HUES6 (cell line): ENCODE results near the gene VSX2.

Experiments
- H3K27ac ChIP-seq: 2 replicates; pipeline ENCODE4 v1.7.0; 2013; ENCODE audit warnings: low read depth, mild to moderate bottlenecking, low read length, inconsistent platforms
- H3K27me3 ChIP-seq: 2 replicates; pipeline ENCODE4 v1.6.1; 2013; ENCODE audit warnings: low read length; ENCODE audit not compliant: control insufficient read depth, insufficient read depth
- H3K36me3 ChIP-seq: 2 replicates; pipeline ENCODE4 v1.6.1; 2013; ENCODE audit warnings: low read length; ENCODE audit not compliant: control insufficient read depth, insufficient read depth
- H3K4me1 ChIP-seq: 2 replicates; pipeline ENCODE4 v1.6.1; 2013; ENCODE audit warnings: low read length; ENCODE audit not compliant: control insufficient read depth, insufficient read depth
- H3K4me3 ChIP-seq: 2 replicates; pipeline ENCODE4 v1.5.1; 2013; ENCODE audit warnings: low read depth, low read length
- H3K9ac ChIP-seq: one replicate; pipeline ENCODE4 v1.6.1; 2013; ENCODE audit warnings: mild to moderate bottlenecking, low read length
- H3K9me3 ChIP-seq: 2 replicates; pipeline ENCODE4 v1.6.1; 2013; ENCODE audit warnings: low read depth, low read length; ENCODE audit not compliant: control insufficient read depth, insufficient read depth

Gene VSX2

DNA sequence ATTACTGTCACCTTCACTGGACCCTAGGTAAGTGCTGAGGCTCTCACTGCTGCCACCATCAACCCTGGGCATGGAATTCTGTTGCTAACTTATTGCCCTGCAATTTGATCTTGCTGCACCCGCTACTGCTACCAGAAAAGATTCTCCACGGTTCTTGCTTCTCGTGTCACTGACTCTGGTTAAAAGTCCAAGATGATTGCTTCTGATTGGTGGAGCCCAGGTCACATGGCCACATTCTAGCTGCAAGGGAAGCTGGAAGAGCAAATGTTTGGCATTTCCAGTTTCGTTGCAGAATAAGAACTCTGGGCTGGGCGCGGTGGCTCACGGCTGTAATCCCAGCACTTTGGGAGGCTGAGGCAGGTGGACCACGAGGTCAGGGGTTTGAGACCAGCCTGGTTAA lies 7.5 kb upstream of the VSX2 start:
- H3K4me1 ChIP-seq = no peaks in the 10 kb centered on the region
- no peak overlapping the region for H3K27ac ChIP-seq
- peaks cover 8% of the 10 kb centered on the region for H3K9me3 ChIP-seq
- peaks cover 62% of the 10 kb centered on the region for H3K27me3 ChIP-seq
- H3K36me3 ChIP-seq = no peaks in the 10 kb centered on the region
- no peak overlapping the region for H3K4me3 ChIP-seq
- no peak overlapping the region for H3K9ac ChIP-seq

DNA sequence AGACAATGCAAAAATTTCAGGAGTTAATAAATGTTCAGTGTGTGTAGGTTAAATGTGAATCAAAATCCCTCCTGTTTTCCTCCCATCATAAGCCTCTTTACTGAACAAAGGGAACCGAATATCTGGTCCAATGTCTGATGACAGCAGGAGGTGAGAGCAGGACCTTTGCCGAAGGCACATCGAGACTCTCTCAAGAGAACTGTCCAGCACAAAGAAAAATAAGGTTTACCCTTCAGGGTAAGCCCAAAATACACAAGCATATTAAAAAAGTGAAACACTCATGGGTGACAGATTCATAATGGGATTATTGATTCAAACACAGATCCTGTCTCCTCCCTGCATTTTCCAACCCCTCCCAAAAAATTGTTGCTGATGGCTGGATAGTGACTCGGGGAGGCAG lies 4.2 kb upstream of the VSX2 start:
- Histone ChIP-seq H3K4me3 (no peak overlapping the region), H3K9me3 (peaks cover 8% of the 10 kb centered on the region), H3K36me3 (no peaks in the 10 kb centered on the region), H3K4me1 (peaks cover 7% of the 10 kb centered on the region; the same call in 1 of the 2 replicates), H3K27ac (no peak overlapping the region), H3K27me3 (peaks cover 75% of the 10 kb centered on the region), H3K9ac (no peak overlapping the region)

DNA sequence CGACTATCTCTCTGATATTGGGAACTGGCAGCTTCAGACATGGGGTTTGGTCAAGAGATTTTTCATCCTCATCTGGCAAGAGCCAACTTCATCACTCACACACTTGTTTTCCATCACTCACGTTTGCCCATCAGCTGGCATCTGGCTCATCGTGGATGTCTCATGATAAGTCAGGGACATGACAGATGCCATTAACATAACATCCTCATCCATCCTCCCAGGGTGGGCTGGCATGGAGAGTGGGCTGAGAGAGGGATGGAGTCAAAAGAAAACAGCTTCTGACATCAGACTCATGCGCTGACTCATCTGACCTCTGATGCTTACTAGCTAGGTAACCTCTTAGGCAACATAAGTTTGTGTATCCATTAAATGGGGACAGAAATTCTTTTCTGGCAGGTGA lies 1.8 kb upstream of the VSX2 start:
- Histone ChIP-seq H3K36me3 (no peaks in the 10 kb centered on the region), H3K9me3 (peaks cover 2% of the 10 kb centered on the region; the same call in 1 of the 2 replicates), H3K4me1 (peaks cover 17% of the 10 kb centered on the region), H3K27ac (no peak overlapping the region), H3K27me3 (peaks cover 88% of the 10 kb centered on the region), H3K9ac (no peak overlapping the region), H3K4me3 (no peak overlapping the region)

DNA sequence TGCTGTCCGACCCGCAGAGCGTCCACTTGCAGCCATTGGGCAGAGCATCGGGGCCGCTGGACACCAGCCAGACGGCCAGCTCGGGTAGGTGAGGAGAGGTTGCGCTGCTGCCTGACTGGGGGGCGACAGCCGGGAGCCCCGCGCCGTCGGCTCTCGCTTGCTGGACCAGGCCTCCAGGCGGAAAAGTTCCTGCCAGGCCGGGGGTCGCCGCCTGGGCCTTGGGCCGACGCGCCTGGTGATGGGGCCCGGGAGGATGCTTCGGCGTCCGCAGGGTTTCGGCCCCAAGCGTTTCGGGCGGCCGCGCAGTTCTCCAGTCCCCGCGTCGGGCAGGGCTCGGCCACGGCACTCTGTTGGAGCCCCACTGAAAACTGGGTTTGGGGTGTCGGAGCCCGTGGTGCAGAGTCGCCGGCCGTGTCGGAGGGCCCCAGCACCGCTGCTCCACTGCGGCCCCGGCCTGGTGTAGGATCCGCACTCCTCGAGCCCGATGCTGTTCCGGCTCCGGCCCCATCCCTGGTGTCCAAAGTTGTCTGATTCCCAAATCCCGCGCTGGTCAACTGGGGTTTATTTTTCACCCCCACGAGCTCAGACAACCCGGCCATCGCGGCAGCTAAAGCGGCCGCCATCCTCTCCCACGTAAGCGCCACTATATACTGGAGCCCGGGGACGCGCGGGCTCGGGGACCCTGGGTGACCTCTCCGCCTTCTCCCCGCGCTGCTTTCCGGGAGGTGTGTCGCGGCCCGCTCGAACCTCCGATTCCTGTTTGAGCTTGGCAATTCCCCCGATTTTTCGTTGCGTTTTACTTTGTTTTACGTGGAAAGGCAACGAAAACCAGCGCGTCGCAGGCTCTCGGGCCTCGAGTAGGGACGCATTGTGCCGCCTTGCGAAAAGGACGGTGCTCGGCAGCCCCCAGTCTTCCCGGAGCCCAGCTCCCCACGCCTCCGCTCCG lies 872 bp downstream of the VSX2 start:
- Histone ChIP-seq H3K36me3 (no peaks in the 10 kb centered on the region), H3K27me3 (peaks cover 96% of the 10 kb centered on the region), H3K4me1 (peaks cover 19% of the 10 kb centered on the region), H3K9ac (no peak overlapping the region), H3K9me3 (no peaks in the 10 kb centered on the region), H3K27ac (no peak overlapping the region), H3K4me3 (peak overlapping the region; percentile 62)

DNA sequence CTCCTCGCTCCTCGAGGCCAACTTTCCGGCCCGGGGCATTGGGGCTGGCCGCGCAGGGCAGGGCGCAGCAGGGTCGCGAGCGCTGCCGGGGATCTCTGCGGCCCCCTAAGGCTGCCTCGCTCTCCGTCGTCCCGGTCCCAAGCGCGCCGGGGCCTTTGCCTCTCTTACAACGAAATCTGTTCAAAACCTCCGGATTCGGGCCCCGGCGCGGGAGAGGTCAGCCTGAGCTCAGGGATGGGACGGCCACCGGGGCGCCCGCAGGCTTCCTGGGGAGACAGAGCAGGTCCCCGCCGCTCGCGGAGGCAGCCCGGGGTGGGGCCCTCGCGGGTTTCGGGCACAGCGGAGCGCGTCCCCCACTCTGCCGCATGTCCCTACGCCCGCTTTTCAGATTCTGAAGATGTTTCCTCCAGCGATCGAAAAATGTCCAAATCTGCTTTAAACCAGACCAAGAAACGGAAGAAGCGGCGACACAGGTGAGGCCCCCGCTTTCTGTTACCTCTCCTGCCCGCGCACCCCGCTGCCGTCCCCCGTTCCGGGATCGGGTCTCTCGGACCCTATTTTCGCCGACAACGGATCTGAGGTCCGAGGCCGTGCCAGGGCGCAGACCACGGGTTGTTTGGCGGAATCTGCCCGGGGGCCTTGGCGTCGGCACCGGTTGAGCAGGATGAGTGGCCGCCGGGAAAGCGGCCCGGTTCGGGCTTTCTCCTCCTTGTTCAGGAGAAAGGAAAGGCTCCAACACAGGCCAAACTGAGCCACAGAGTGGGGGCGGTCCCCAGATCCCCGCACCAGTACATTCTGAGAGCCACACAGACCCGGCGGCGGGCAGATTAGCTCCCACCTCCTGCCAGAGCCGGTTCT lies 1.8 kb downstream of the VSX2 start:
- peak overlapping the region; percentile 62 for H3K4me3 ChIP-seq
- no peak overlapping the region for H3K27ac ChIP-seq
- no peaks in the 10 kb centered on the region for H3K9me3 ChIP-seq
- peaks cover 98% of the 10 kb centered on the region for H3K27me3 ChIP-seq
- H3K4me1 ChIP-seq = peaks cover 19% of the 10 kb centered on the region
- H3K36me3 ChIP-seq = no peaks in the 10 kb centered on the region
- no peak overlapping the region for H3K9ac ChIP-seq

DNA sequence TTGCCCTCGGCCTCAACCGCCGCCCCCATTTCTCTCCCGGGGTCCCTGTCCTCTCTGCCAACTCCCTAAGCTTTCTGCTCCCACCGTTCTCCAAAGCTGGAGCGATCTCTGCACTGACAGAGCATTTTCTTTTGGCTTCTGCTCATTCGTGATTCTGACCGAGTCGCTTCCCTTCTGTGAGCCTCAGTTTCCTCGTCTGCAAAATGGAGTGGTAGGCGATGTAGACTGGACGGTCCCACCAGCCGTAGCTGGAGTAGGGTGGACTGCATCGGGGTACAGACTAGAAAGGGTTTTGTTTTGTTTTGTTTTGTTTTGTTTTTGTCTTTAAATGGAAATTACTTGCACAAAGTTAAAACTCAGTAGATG lies 2.4 kb downstream of the VSX2 start:
- Histone ChIP-seq H3K4me3 (peak overlapping the region; percentile 62), H3K27me3 (peaks cover 100% of the 10 kb centered on the region), H3K9ac (no peak overlapping the region), H3K4me1 (peaks cover 23% of the 10 kb centered on the region), H3K9me3 (no peaks in the 10 kb centered on the region), H3K27ac (no peak overlapping the region), H3K36me3 (no peaks in the 10 kb centered on the region)

DNA sequence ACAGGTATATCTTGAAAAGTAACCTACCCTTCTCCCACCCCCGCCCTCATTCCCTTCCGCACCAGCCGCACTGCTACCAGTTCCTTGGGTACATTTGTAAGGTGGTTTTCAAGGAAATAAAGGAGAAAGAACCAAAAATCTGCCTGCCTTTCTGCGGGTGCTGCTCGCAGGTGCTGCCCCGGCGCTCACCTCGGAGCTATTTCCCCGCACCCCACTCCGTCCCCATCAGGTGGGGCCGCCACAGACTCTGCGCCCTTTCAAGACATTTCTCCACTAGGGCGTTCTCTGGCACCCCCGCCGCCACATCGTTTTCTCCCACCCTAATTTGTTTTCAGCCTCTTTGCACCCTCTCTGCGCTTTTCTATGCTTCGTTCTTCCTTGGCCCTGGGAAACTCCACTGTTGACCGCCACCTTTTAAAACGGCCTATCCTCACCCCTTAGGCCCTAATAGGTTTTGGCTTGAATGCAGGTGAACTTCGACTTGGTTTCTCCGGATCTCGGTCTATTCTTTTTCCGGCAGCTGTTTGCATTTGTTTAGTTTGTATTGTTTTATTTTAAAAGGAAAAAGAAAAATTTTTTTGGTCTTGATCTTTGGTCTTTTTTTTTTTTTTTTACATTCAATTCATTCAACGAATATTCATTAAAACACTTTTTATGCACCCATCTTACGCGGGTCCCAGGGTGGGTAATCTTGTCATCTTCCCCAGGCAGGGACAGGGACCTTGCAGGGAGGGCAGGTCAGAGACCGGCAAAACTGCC lies 3.0 kb downstream of the VSX2 start:
- Histone ChIP-seq H3K4me1 (peaks cover 27% of the 10 kb centered on the region), H3K27me3 (peaks cover 100% of the 10 kb centered on the region), H3K9ac (no peak overlapping the region)

DNA sequence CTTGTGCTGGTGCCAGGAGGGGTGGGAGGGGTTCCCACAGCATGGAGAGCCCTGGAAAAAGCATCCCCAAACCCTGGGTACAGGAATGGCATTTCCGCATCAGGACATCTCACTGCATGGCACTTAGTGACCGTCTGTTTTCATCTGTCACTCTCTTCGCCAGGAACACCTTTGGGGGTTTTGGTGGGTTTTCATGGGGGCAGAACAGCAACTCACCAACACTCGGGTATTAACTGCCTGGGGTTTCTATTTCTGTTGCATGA lies 3.5 kb downstream of the VSX2 start:
- peaks cover 27% of the 10 kb centered on the region for H3K4me1 ChIP-seq
- H3K36me3 ChIP-seq = no peaks in the 10 kb centered on the region
- H3K9me3 ChIP-seq = no peaks in the 10 kb centered on the region
- H3K9ac ChIP-seq = no peak overlapping the region
- no peak overlapping the region for H3K27ac ChIP-seq
- peaks cover 98% of the 10 kb centered on the region for H3K27me3 ChIP-seq
- H3K4me3 ChIP-seq = no peak overlapping the region

More for the DNA sequence above, 3.0 kb downstream of the VSX2 start:
- Histone ChIP-seq H3K9me3 (no peaks in the 10 kb centered on the region), H3K27ac (no peak overlapping the region), H3K4me3 (peak overlapping the region; percentile 62), H3K36me3 (no peaks in the 10 kb centered on the region)

DNA sequence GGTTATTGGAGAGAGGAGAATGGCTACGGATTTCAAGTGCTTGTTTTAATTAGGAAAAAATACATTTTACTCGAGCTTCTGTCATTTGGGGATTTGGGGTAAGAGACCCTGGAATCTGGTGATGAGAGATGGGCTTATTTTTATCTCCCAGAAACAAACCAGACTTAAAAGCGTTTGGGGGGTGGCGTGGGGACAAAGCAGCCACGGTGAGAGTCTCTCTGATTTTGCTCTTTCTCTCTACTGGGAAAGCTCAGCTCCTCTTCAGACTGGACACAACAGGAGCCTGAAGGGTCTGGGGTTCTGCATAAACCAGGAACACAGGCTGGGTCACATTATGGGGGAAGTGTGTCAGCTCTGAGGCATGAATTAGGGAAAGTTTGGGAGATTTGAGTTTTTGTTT lies 3.8 kb downstream of the VSX2 start:
- Histone ChIP-seq H3K9ac (no peak overlapping the region), H3K27ac (no peak overlapping the region), H3K4me1 (peaks cover 27% of the 10 kb centered on the region), H3K4me3 (no peak overlapping the region), H3K27me3 (peaks cover 95% of the 10 kb centered on the region), H3K36me3 (no peaks in the 10 kb centered on the region), H3K9me3 (no peaks in the 10 kb centered on the region)

DNA sequence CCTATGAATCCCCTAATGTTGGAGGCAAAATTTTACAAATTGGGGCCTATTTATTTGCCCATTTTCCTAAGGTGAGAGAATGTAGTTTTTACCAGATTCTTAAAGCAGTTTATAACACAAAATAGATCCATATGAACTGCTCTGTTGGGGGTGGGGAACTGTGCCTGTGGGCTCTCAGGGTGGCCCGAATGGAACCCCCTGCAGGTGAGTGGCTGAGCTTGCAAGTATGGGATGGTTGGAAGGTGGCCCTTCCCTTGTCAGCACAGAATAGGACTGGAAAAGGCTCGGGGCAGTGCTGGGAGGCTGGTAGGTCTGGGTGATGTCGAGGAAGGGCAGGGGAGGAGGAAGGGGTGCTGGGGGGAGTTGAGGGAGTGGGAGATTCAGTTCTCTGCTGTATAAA lies 4.9 kb downstream of the VSX2 start:
- H3K27me3 ChIP-seq = peaks cover 84% of the 10 kb centered on the region

More for the DNA sequence above, 4.9 kb downstream of the VSX2 start:
- H3K27ac ChIP-seq = no peak overlapping the region
- no peaks in the 10 kb centered on the region for H3K36me3 ChIP-seq
- peaks cover 23% of the 10 kb centered on the region for H3K4me1 ChIP-seq
- H3K9ac ChIP-seq = no peak overlapping the region
- H3K9me3 ChIP-seq = no peaks in the 10 kb centered on the region
- H3K4me3 ChIP-seq = no peak overlapping the region
